ENCODE results near the gene MB. TPM values are rescaled to one million over a fixed set of nuclear protein-coding genes. Genes with fewer than 3 reads are reported as not detected.

Gene MB
- total RNA-seq, 4 donors from 2014 or later = not detected

GRCh38 chr22:35598396-35598710, 18.8 kb downstream of the MB start:
- Histone ChIP-seq H3K4me3 (no peak overlapping the region), H3K36me3 (no peaks in the 10 kb centered on the region), H3K27ac (no peak overlapping the region), H3K4me1 (peaks cover 0 to 9% (median 0%) of the 10 kb centered on the region in 4 donors), H3K27me3 (no peaks in the 10 kb centered on the region), H3K9me3 (no peaks in the 10 kb centered on the region)
- DNase-seq (ENCODE audit: low spot score in 2 of 2) = no peak
- WGBS, 2 donors = 86 to 87% methylated on average over 4 of the region's 4 CpGs
- TF ChIP-seq POLR2A (IDR thresholded peaks at IDR 0.05) (no peak), EP300 (IDR thresholded peaks at IDR 0.05) (no peak), CTCF (IDR thresholded peaks at IDR 0.05) (no peak)

GRCh38 chr22:35597692-35598395, 19.3 kb downstream of the MB start:
- no peaks in the 10 kb centered on the region for H3K27me3 ChIP-seq
- H3K9me3 ChIP-seq = no peaks in the 10 kb centered on the region
- TF ChIP-seq CTCF (IDR thresholded peaks at IDR 0.05) = no peak
- TF ChIP-seq EP300 (IDR thresholded peaks at IDR 0.05) = no peak
- TF ChIP-seq POLR2A (IDR thresholded peaks at IDR 0.05) = no peak
- WGBS, 2 donors = 82 to 84% methylated on average over 11 to 16 of the region's 16 CpGs
- no peak for DNase-seq (ENCODE audit: low spot score in 2 of 2)
- H3K36me3 ChIP-seq = no peaks in the 10 kb centered on the region
- no peak overlapping the region for H3K4me3 ChIP-seq
- no peak overlapping the region for H3K27ac ChIP-seq
- H3K4me1 ChIP-seq = peaks cover 0 to 10% (median 0%) of the 10 kb centered on the region in 4 donors

DNA sequence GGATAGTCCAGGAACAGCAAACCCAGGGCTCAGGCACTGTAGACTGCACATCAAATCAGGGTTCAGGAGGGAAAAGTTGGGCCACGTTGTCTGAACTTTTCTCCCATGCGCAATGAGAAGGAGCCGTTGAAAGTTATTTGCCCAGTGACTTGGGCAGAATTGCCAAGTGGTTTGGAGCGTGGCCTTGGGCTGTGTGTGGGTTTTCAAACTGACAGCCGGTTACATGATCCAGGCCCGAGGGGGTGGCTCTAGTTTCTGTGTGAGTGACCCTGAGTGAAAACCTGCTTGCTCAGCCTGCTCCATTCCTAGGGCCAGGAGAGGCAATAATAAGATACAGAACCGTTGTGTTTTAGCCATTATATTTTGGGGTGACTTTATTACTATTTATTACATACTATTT, 20.3 kb downstream of the MB start:
- no peak for DNase-seq (ENCODE audit: low spot score in 2 of 2)
- 74 to 79% methylated on average over 7 of the region's 7 CpGs for WGBS, 2 donors
- TF ChIP-seq POLR2A (IDR thresholded peaks at IDR 0.05) (no peak), EP300 (IDR thresholded peaks at IDR 0.05) (no peak), CTCF (IDR thresholded peaks at IDR 0.05) (no peak)
- Histone ChIP-seq H3K4me3 (no peak overlapping the region), H3K9me3 (no peaks in the 10 kb centered on the region), H3K27ac (no peak overlapping the region), H3K4me1 (peaks cover 0 to 16% (median 0%) of the 10 kb centered on the region in 4 donors), H3K36me3 (no peaks in the 10 kb centered on the region), H3K27me3 (no peaks in the 10 kb centered on the region)

GRCh38 chr22:35594686-35595085, 22.4 kb downstream of the MB start:
- DNase-seq (ENCODE audit: low spot score in 2 of 2) = no peak
- no peak overlapping the region for H3K27ac ChIP-seq
- H3K4me1 ChIP-seq = peaks cover 0 to 16% (median 0%) of the 10 kb centered on the region in 4 donors
- H3K27me3 ChIP-seq = no peaks in the 10 kb centered on the region
- whole genome bisulfite sequencing, 2 donors = 91 to 97% methylated on average over 4 to 5 of the region's 5 CpGs
- H3K9me3 ChIP-seq = no peaks in the 10 kb centered on the region
- H3K4me3 ChIP-seq = no peak overlapping the region
- no peaks in the 10 kb centered on the region for H3K36me3 ChIP-seq
- TF ChIP-seq CTCF (IDR thresholded peaks at IDR 0.05) (no peak), POLR2A (IDR thresholded peaks at IDR 0.05) (no peak), EP300 (IDR thresholded peaks at IDR 0.05) (no peak)

DNA sequence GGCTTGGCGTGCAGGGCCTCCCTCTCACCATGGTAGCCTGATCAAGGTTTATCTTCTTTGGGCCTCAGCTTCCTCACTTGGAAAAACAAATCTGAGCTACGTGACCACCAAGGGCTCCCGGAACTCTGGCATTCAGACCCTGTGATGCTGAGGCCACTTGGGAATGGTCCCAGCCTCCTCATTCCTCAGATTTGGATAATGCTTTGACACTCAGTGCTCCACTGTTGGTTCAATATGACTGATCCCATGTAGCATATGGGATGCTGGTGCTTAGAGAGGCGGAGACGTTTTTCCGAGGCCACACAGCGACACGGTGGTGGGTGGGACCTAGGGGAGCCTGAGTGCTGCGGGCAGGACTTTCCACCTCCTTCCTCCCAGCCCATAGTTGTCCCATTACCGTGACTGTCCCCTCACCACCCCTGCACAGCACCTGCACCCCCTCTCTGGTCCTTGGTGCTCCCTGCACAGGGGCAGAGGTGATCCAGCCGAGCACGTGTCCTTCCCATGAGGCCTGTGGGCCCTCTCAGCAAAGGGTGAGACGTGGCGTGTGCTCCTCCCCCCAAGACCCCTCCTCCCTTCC, 23.1 kb downstream of the MB start:
- Histone ChIP-seq H3K4me3 (no peak overlapping the region), H3K27me3 (no peaks in the 10 kb centered on the region), H3K9me3 (no peaks in the 10 kb centered on the region), H3K27ac (no peak overlapping the region), H3K36me3 (no peaks in the 10 kb centered on the region), H3K4me1 (peaks cover 0 to 16% (median 0%) of the 10 kb centered on the region in 4 donors)
- WGBS, 2 donors = 59 to 61% methylated on average over 11 to 14 of the region's 14 CpGs
- DNase-seq (ENCODE audit: low spot score in 2 of 2) = no peak
- TF ChIP-seq EP300 (IDR thresholded peaks at IDR 0.05) (no peak), POLR2A (IDR thresholded peaks at IDR 0.05) (no peak), CTCF (IDR thresholded peaks at IDR 0.05) (no peak)
